Stimulated activated CD4-positive, alpha-beta T cell treated with anti-CD3 and anti-CD28 coated beads, Interleukin-12 subunit alpha, Interleukin-12 subunit beta, amount 100 ng/mL, for 24 hours (primary cell): ENCODE results near the gene NEK10.

Experiments
- DNase-seq, 2 experiments: peaks; one replicate each; pipeline ENCODE4 v3.0.0-alpha.2; 2020; ENCODE audit warnings: low read depth in 2 of 2

Gene NEK10

DNA sequence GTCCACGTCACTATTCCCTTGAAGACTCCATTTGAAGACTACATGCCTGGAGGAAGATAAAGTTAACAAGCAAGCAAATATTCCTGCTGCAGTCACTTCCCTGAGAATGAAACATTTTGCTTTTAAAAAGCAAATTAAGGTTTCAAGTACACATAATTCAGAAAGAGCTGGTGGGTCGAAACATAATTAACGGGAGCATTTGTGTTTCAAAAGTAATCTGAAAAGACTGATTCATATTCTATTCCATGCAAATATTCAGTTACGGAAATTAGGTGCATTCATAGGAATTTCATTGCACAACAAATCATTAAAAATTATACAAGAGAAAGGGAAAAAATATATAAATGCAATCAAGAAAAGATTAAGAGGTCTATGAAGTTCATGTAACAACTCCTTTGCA is 260.9 kb downstream of the NEK10 start:
- DNase-seq, result no peak

GRCh38 chr3:27105904-27106303 is 263.3 kb downstream of the NEK10 start:
- no peak for DNase-seq

DNA sequence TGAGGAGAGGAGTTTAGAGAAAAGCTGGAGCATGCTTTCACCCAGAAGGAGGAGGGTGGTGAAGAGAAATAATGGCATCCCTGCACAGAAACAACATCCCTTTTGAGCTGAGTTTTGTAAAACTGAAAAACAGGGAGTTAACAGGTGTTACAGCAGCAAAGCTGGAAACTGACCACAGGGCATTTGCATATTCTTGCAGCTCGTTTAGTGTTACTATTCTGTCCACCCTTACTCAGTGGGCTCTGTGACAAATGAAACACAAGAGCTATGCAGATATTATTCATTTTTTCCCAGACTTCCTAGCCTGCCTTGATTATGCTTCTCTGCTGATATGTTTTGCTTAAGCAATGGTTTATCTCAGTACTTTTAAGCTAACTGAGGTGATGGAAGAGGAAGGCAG is 272.0 kb downstream of the NEK10 start:
- no peak for DNase-seq

DNA sequence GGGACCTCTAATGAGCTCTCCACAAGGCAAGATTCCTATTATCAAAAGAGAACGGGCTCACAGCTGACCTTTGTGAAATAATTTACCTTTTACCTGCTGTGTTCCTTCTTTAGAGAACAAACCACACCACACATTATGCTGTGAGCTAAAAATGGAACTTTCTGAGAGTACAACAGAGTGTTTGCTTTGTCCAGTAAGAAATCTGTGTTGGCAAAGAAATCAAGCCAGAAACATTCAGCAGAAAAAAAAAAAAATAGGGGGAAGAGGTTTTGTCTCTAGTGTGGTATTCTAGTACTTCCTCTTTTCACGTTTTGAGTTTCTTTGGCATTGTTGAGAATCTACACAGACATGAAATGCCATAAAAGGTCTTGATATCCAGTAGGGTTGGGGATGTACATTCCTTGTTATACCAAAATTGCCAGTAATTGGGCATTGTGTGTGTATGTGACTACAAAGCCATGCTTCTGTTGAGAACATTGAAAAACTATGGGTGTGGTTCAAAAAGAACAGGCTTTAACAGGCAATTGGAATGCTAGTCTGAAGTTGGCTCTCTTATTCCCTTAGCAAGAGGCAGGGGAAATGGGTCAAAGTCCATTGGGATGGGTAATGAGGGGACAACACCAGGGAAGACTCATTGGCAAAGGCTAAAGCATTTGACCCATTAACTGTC is 273.5 kb downstream of the NEK10 start:
- no peak for DNase-seq

GRCh38 chr3:27094721-27095120 is 274.5 kb downstream of the NEK10 start:
- DNase-seq, result no peak

GRCh38 chr3:27093771-27094170 is 275.4 kb downstream of the NEK10 start:
- no peak for DNase-seq

- no peak for DNase-seq
Measured at GRCh38 chr3:27090275-27091041, 278.7 kb downstream of the NEK10 start.

DNA sequence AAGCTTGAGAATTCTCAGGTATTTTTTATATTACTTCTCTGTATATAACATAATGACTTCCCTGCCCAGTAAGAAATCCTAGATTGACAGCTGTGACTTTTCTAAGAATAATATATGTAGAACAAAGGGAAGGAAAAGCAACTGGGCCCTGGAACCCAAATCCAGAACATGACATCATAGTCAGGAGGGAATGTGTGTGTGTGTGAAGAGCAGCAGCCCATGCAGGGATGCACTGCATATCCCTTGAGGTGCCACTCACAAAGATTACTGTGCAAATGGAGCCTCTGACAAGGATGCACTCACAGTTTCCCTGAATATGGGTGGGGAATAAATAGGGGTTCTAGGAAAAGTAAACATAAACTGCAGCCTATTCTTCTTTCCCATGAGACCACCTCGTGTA is 279.5 kb downstream of the NEK10 start:
- DNase-seq, result no peak

DNA sequence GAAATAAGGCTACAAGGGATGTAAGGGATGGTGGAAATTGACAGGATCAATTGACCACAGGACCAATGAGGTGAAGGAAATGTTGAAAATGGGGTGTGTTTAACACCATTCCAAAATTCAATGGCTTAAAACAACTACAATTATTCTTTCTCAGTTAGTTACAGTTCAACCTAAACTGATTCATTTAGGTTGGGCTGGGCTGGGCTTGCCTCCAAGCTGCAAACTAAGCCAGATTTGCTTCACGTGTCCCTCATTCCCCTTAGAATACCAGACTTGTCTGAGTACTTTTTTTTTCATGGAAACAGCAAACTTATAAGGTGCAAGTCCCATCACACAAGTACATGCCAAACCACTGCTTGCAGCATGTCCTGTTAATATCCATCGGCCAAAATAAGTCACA is 280.1 kb downstream of the NEK10 start:
- no peak for DNase-seq

DNA sequence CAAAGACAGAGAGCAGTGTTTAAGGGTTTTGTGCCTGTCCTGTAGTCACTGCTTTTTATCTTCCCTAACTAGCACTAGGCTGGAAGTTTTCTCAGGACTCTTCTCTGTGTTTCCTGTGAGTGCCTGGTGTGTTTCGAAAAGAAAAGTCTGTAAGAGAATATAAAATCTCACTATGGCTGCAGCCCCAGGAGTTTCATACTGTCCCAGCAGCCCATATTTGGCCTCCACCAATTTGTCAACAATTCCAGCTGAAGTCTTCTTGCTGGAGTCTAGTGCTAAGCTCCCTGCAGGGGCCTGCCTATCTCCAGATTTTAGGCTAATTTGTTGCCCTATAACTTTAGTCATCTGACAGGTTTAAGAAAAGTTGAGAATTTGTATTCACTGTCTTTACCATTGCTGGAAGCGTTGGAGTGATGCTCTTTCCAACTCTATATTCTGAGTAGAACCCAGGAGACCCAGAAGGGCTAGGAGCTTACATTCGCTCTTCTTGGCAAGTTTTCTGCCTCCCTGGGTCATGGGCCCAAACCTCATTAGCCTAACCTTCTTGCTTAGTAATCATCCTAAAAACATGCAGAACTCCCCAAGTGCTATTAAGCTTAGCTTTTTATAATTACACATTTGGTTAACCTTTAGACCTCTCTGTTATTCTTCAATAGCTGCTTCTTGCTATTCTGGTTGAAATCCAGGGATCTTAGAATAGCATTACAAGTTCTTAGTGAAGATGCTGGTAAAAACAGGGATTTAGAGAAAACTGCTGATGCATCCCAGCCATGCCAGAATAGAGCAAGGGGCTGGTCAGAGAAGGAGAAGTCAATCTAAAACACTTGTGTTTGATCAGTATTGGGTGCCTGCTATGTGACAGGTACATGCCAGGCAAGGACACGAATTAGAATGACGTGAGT is 283.1 kb downstream of the NEK10 start:
- no peak for DNase-seq

DNA sequence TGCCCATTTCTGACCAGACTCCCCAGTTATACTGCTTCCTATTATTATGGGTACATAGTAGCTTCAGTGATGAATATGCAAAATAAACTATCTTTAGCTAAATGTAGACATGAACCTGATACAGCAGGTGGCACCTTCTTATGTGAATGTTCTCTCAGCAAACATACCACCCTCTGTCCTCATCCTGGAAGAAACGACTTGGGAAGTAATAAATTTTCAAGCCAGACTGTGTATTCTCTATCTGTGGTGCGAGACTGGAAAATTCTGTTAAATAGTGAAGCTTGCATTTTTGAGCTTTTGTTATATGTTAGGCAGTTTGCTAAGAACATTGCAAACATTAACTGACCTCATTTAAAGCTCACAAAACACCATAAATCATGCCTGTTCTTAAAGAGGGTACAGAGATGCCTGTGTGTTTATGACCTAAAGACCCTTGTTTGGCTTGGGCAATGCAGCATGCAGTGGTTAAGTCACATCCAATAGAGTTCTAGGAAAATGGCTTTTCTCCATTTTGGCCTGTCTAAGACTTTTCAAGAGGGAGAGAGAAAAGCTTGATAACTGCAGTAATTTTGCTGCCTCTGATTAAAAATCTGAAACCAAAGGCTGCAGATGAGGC is 287.1 kb downstream of the NEK10 start:
- DNase-seq, result no peak

DNA sequence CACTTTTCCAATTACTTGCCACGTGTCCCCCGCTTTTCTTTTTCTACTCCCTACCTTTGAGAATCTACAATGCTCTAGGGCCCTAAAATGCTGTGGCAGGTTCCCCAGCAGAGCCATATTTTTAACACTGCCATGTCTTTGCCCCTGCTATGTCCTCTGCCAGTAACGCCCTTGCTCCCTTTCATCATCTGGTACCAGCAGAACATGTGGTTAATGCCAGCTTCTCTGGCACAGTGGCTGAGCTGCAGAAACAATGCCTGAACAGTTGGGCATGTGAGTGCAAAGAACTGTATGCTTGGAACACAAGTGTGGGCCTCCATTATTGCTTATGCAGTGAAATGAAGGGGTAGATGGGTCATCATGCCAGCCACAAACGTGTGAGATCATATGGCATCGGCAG is 287.6 kb downstream of the NEK10 start:
- no peak for DNase-seq

DNA sequence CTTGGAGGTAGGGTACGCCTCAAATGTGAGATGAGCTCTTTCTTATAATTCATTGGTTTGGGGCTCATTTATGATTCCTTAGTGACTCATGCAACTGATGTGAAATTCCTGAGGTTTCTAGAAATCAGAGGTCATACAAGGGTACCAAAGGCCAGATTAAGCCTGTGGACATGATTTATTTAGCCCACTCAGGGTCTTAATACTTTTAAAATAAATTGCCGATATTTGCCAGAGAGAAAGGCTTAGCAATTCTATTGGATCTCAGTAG is 289.0 kb downstream of the NEK10 start:
- DNase-seq, result no peak

DNA sequence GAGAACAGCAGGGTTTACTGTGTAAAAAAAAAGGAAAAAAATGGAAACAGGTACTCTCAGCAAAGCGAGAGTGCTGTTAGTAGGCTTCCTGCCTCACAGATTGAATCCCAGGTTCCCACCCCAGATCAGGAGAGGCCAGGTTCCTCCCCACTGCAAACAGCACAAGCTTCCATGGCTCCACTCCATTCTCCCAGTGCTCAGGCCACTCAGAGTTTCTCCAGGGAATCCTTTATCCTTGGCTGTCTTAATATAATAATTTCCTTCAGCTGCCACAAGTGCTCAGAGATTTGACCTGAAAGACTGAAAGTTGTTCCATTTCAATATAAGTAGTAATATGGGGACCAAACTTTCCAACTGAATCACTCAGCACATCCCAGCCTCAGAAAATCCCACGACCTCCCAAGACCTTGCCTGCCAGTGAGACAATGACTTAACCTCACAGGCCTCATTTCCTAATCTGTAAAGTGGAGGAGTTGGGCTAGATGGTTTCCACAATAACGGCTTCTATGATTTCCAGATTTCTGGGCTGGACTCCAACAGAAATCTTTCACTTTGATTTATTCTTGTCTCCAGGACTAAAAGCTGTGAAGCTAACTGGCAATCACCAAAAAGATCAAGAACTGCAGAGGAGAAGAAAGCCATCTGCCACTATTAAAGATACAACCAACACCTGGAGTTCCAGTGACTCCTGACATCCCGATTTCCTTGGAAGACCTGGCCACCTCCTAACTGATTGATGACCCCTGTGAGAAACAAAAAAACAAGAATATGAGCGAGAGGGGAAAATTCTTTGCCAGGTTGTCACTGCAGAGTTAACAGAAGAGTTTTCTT is 289.5 kb downstream of the NEK10 start:
- no peak for DNase-seq

- DNase-seq, result no peak
Measured at GRCh38 chr3:27078246-27078913, 290.8 kb downstream of the NEK10 start.

DNA sequence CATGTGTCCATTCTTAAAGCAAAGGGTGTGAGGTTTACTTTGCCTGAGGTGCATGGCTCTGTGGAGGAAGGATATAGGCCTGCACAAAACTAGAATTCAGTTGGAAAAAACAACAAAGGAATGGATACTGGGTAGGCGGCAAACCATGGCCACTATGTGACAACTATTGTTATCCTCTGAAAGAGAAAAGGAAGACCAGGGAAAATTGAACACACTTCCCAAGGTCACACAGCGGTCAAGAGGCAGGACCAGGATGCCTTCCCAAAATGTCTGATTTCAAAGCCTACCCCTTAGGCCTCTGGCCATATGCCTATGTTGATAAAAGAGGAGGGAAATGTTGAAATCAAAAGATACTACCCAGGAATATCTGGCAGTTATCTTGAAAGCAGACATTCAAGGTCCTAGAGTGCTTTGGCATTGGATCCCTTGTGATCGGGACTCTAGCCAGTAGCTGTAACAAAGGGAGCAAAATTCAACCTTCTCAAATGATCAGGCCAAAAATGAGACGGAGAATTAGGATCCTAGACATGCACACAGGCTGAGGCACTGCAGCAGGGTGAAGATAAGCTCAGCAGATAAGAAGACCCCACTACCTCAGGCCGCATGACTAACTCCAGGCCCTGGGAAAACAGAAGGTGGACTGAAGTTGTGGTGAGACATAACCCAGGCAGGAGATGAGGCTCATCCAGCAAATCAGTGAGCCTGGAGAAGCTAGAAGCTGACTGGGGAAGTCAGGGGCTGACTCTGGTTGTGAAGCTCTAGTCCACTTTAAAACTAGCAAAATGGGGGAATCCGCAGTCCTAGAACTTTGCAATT is 292.2 kb downstream of the NEK10 start:
- DNase-seq, result no peak

DNA sequence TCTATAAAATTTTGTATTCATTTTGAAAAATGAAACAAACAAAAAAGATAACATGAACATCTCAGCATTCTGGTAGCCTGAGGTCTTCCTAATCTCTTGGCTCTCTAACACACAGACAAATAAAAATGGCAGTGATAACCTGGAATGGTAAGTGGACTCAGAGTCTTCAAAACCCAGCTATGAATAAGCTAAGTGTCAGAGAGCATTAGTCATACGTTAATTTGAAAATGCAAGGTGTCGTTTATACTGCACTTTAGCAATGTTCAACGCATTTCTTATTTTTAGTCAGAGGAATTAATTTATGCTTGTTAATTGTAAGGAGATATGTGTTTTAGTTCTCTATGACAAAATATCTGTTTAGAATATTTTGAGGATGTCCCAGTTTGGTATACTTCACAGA is 294.3 kb downstream of the NEK10 start:
- DNase-seq, result no peak

- no peak for DNase-seq
Measured at GRCh38 chr3:27073912-27074311, 295.3 kb downstream of the NEK10 start.

DNA sequence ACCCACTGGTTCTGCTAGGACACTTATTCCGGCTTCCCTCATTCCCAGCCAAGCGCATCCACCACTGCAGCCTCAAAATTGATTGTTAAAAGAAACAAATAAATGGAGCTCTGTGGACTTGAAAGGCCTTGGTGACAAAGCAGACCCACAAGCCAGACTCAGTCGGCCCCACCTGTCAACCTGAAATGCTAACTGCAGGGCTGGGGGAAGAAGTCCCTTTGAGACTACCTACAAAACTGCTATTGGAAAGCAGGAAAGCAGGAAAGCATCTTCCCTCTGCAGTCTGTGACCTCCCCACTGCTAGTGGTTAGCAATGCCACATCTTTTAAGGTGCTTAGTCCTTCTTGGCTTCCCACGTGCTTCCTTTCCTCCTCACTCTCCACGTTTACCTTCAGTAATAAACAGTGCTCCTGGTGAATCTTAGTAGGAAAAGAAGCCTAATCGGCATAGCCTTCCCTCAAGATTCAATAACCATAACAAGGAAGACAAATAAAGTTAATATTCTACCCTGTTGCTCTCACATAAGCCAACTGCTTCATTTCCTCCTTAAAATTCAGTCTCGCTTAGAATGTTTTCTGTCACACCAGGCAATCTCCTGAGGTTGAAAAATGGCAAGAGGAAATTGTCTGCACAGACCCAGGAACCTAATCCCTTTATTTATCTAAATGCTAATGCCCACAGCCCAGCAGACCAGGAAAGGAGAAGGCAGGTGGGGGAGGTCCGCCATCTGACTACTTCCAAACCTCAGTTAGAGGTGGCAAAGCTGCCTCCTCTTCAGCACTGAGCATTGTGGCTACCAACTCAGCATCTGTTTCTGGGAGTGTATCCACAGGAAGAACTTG is 296.2 kb downstream of the NEK10 start:
- DNase-seq, result no peak
